Heart right ventricle (tissue), 16 donors: ENCODE data around the gene DRP2. TPM values are rescaled to one million over a fixed set of nuclear protein-coding genes. Genes with fewer than 3 reads are reported as not detected.
"Not testable (repeated sequence)": the region's sequence is repeated elsewhere in the genome, so short reads cannot be mapped to it uniquely, and the experiment has no call there.

Experiments used
- ATAC-seq, 8 donors: fragments of 200-7000 bp; cut with Tn5 transposase; one replicate each; pipeline ENCODE4 v1.9.1; 2020; ENCODE audit warnings: mild to moderate bottlenecking in 8 of 8, moderate library complexity in 8 of 8, moderate number of reproducible peaks in 1 of 8
- DNase-seq, 2 donors: peaks; one replicate each; pipeline ENCODE4 v3.0.0-alpha.2; 2020
- H3K27ac ChIP-seq, 10 donors: fragments of 200-600 bp; sonication (generic) in 2 of 10; one replicate each; pipeline versions ENCODE4 v1.5.0 to v1.8.0; 2020 to 2022; ENCODE audit warnings: mild to moderate bottlenecking in 3 of 10
- H3K27me3 ChIP-seq, 7 donors: fragments of 200-600 bp; one replicate each; pipeline ENCODE4 v1.8.0; 2021 to 2022; ENCODE audit warnings: mild to moderate bottlenecking in 2 of 7
- H3K36me3 ChIP-seq, 9 donors: fragments of 200-600 bp; sonication (generic) in 1 of 9; one replicate each; pipeline versions ENCODE4 v1.5.0 to v1.8.0; 2020 to 2022; ENCODE audit warnings: mild to moderate bottlenecking in 2 of 9
- H3K4me1 ChIP-seq, 9 donors: fragments of 200-600 bp; sonication (generic) in 1 of 9; one replicate each; pipeline versions ENCODE4 v1.5.0 to v1.8.0; 2020 to 2022; ENCODE audit warnings: mild to moderate bottlenecking in 4 of 9
- H3K4me3 ChIP-seq, 10 donors: fragments of 200-600 bp; sonication (generic) in 2 of 10; one replicate each; pipeline versions ENCODE4 v1.5.0 to v1.8.0; 2020 to 2022; ENCODE audit warnings: mild to moderate bottlenecking in 7 of 10, moderate library complexity in 2 of 10
- H3K9me3 ChIP-seq, 11 donors: fragments of 200-600 bp in 10 of 11; sonication (generic) in 2 of 11; one replicate each; pipeline versions ENCODE4 v1.5.0 to v1.8.0; 2013 to 2022; ENCODE audit warnings: mild to moderate bottlenecking in 2 of 11, control low read depth in 1 of 11, moderate library complexity in 1 of 11
- WGBS, 2 donors: extraction: QIAGEN DNeasy Blood & Tissue Kit; methylation state at CpG; one replicate each; pipeline ENCODE4 v1.1.7; 2013; ENCODE audit warnings: inconsistent platforms in 1 of 2; 5-methylcytosine and 5-hydroxymethylcytosine counted together
- intact Hi-C, 10 donors: fragments of 100-400 bp; cut with DNase I; formaldehyde crosslinking; loops; one replicate each; pipeline versions ENCODE4 v1.11.1 to v1.14.2; 2022
- long read RNA-seq, 3 donors: library from polyadenylated mRNA; unstranded; transcript quantifications; one replicate each; pipeline ENCODE4 v2.0.0, GENCODE V29; 2020 to 2021
- polyA plus RNA-seq, 2 donors: library from polyadenylated mRNA; stranded (reverse); fragments of 200-250 nt; gene quantifications; one replicate each; pipeline ENCODE4 v1.2.3, GENCODE V29; 2013
- total RNA-seq, 10 donors: library from RNA; stranded (reverse); fragmentation: NEBNext Ultra II Directional in 3 of 10; extraction: Animal tissue kit (Norgen Biotek cat#: 25700) in 3 of 10; gene quantifications; one replicate each; pipeline versions ENCODE4 v1.2.1 to v1.2.4, GENCODE V29; 2021 to 2023
- TF ChIP-seq, protein P1 (sequence below), 9 donors: fragments of 200-600 bp; sonication (generic) in 2 of 9; IDR thresholded peaks; one replicate each; pipeline versions ENCODE4 v1.5.0 to v1.8.0; 2021 to 2022; ENCODE audit warnings: antibody characterized with exemption in 9 of 9, mild to moderate bottlenecking in 5 of 9, moderate library complexity in 1 of 9
- donor health status: Arrhythmogenic right ventricular cardiomyopathy.
- donor health status: ischemic (EF 13 %, LVEDD 7.1; RV severe dilation, severe dysfunction).
- donor health status: healthy with polysubstance abuse.
- donor health status: DM: no; HTN: yes; CAD: no.
- donor health status: DM: no; HTN: no; CAD: no.
- donor health status: ischemic (EF 25% LVEDD 6.9; RV normal size, moderate dysfunction).
- donor health status: ischemic (EF 25% LVEDD 5.7; RV mildly dilated, moderate dysfunction).
- donor health status: healthy.
- donor health status: DM: yes; HTN: yes; CAD: no.
- donor health status: Ischemic cardiomyopathy.
- donor health status: ischemic (EF 35%, LVEDD 5.7; RV mildly dilated, moderate dysfunction).
- donor health status: nonischemic (EF 11% LVEDD 7.7; RV severe dilation, severe dysfunction).
- donor health status: DM: yes; HTN: yes; CAD: no.
- donor health status: PGD.
- donor health status: ischemic (EF 29% LVEDD 5.4; RV normal size, mild dysfunction).
- donor health status: nonischemic (EF 23%, LVEDD 6.1; RV moderate dilation, normal function).

The DRP2 gene
- under 1 TPM in 5 of 10 donors, not detected in 5; 0.04 to 0.24 (median 0.09) TPM for total RNA-seq
- polyA plus RNA-seq: under 1 TPM; 0.01 to 0.07 TPM
- long read RNA-seq, donor 1: 0 reads
- long read RNA-seq, donor 2: 0 reads
- long read RNA-seq, donor 3: 0 reads

- intact Hi-C loops: no loop called here
- DNase-seq (no peak), ATAC-seq (no peak)
- H3K9me3 ChIP-seq: no peaks in the 10 kb centered on the region
- no peak within 1 kb of the TSS for H3K27ac ChIP-seq
- H3K36me3 ChIP-seq: no peaks in the 10 kb centered on the region
- H3K27me3 ChIP-seq: peaks cover 0 to 33% (median 0%) of the 10 kb centered on the region in 7 donors
- WGBS, 2 donors: 77% methylated on average over 7 of the region's 7 CpGs
- no peaks in the 10 kb centered on the region for H3K4me1 ChIP-seq
- no peak within 1 kb of the TSS for H3K4me3 ChIP-seq
- TF ChIP-seq, protein P1, sequence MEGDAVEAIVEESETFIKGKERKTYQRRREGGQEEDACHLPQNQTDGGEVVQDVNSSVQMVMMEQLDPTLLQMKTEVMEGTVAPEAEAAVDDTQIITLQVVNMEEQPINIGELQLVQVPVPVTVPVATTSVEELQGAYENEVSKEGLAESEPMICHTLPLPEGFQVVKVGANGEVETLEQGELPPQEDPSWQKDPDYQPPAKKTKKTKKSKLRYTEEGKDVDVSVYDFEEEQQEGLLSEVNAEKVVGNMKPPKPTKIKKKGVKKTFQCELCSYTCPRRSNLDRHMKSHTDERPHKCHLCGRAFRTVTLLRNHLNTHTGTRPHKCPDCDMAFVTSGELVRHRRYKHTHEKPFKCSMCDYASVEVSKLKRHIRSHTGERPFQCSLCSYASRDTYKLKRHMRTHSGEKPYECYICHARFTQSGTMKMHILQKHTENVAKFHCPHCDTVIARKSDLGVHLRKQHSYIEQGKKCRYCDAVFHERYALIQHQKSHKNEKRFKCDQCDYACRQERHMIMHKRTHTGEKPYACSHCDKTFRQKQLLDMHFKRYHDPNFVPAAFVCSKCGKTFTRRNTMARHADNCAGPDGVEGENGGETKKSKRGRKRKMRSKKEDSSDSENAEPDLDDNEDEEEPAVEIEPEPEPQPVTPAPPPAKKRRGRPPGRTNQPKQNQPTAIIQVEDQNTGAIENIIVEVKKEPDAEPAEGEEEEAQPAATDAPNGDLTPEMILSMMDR (IDR thresholded peaks at IDR 0.05): no peak
Measured at GRCh38 chrX:101219116-101219863, at the start of gene DRP2. DRP2 (plus strand) TSS chrX:101219786; CDS start chrX:101231648, 11,862 bp downstream.

- H3K27ac ChIP-seq: no peak overlapping the region
- WGBS, 2 donors: 71 to 78% methylated on average over 4 of the region's 4 CpGs
- no peak overlapping the region for H3K4me3 ChIP-seq
- no peaks in the 10 kb centered on the region for H3K36me3 ChIP-seq
- TF ChIP-seq, protein P1 (IDR thresholded peaks at IDR 0.05): no peak
- H3K9me3 ChIP-seq: peaks cover 0 to 4% (median 0%) of the 10 kb centered on the region in 11 donors
- ATAC-seq (no peak), DNase-seq (no peak)
- intact Hi-C loops: no loop called here
- H3K4me1 ChIP-seq: no peaks in the 10 kb centered on the region
- H3K27me3 ChIP-seq: peaks cover 0 to 4% (median 0%) of the 10 kb centered on the region in 7 donors
Measured at GRCh38 chrX:101171883-101172400, 47.6 kb upstream of the DRP2 start.

DNA sequence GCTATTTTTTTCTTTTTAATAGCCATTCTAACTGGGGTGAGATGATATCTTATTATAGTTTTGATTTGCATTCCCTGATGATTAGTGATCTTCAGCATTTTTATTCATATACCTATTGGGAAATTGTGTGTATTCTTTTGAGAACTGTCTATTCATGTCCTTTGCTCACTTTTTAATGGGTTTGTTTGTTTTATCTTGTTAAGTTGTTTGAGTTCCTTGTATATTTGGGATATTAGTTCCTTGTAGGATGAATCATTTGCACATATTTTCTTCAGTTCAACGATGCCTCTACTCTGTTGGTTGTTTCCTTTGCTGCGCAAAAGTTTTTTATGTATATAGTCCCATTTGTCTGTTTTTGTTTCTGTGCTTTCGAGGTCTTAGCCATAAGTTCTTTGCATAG lies 43.1 kb upstream of the DRP2 start:
- WGBS, 2 donors: 92 to 98% methylated on average over 3 of the region's 3 CpGs
- H3K9me3 ChIP-seq: peaks cover 0 to 4% (median 0%) of the 10 kb centered on the region in 11 donors
- no peak overlapping the region for H3K4me3 ChIP-seq
- H3K27ac ChIP-seq: no peak overlapping the region
- no peak for ATAC-seq
- intact Hi-C loops: no loop called here
- no peaks in the 10 kb centered on the region for H3K4me1 ChIP-seq
- TF ChIP-seq, protein P1 (IDR thresholded peaks at IDR 0.05): no peak
- no peak for DNase-seq
- no peaks in the 10 kb centered on the region for H3K27me3 ChIP-seq
- no peaks in the 10 kb centered on the region for H3K36me3 ChIP-seq

DNA sequence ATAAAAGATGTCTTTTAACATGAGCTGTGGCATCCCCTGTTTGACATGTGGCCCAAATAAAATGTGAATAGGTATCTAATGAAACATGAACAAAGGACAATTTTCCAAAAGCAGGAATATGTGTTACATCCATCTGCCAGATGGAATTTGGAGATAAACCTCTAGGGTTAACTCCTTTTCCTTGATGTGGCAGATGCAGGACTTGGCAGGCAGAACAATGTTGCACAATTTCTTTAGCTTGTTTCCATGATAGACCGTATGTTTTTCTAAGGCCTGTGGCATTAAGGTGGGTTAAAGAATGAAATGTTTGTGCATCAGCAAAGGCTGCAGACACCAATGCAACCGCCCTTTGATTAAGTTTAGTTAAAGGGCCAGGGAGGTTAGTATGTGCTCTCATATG lies 34.7 kb upstream of the DRP2 start:
- not testable (repeated sequence) for H3K4me3 ChIP-seq, H3K27ac ChIP-seq, ATAC-seq, H3K9me3 ChIP-seq, H3K36me3 ChIP-seq, DNase-seq, H3K4me1 ChIP-seq
- intact Hi-C loops: loop anchor here in 1 of 10 donors (5.0 kb wide), 1 partner anchor 1937 kb away; no protein-coding TSS in a partner anchor
- 49 to 72% methylated on average over 2 of the region's 2 CpGs for WGBS, 2 donors
- H3K27me3 ChIP-seq: peaks cover 0 to 17% (median 0%) of the 10 kb centered on the region in 7 donors

GRCh38 chrX:101187961-101188360 lies 31.6 kb upstream of the DRP2 start:
- H3K27ac ChIP-seq, H3K4me1 ChIP-seq, H3K9me3 ChIP-seq, ATAC-seq, DNase-seq, intact Hi-C loops, H3K36me3 ChIP-seq, H3K4me3 ChIP-seq: not testable (repeated sequence)
- H3K27me3 ChIP-seq: peaks cover 0 to 37% (median 0%) of the 10 kb centered on the region in 7 donors
- WGBS, 2 donors: 72 to 74% methylated on average over 5 of the region's 5 CpGs
